NCI-H82 treated with DMSO at 0.1 percent for 48 hours (cell line): ENCODE data around the gene LIME1.
"Not testable (repeated sequence)": the region's sequence is repeated elsewhere in the genome, so short reads cannot be mapped to it uniquely, and the experiment has no call there.

Experiments used
- DNase-seq: peaks from one replicate; lab custom pipeline; 2025; ENCODE audit not compliant: unreplicated experiment; lab: John Stamatoyannopoulos, UW

Gene LIME1

GRCh38 chr20:63707558-63708300 is 28.7 kb upstream of the LIME1 start, which contains the start of the genes ARFRP1 and ZGPAT:
TSS of gene ARFRP1 (minus strand) at chr20:63707976. CDS start at chr20:63707091, 885 bp downstream.
TSS of gene ZGPAT (plus strand) at chr20:63708039. CDS start at chr20:63708581, 542 bp downstream.
- DNase-seq, result peak; percentile 56

GRCh38 chr20:63708301-63709148 is 27.9 kb upstream of the LIME1 start:
- DNase-seq, result no peak

- no peak for DNase-seq
Observed at GRCh38 chr20:63709149-63709527, 27.3 kb upstream of the LIME1 start.

GRCh38 chr20:63711085-63711645 is 25.3 kb upstream of the LIME1 start:
- no peak for DNase-seq

GRCh38 chr20:63712191-63712590 is 24.3 kb upstream of the LIME1 start:
- DNase-seq, result no peak

- DNase-seq, result no peak
Observed at GRCh38 chr20:63714858-63715257, 21.6 kb upstream of the LIME1 start.

- no peak for DNase-seq
Observed at GRCh38 chr20:63718996-63719395, 17.5 kb upstream of the LIME1 start.

- not testable (repeated sequence) for DNase-seq
Observed at GRCh38 chr20:63722967-63723622, 13.4 kb upstream of the LIME1 start.

- DNase-seq, result not testable (repeated sequence)
Observed at GRCh38 chr20:63730189-63730733, 6.2 kb upstream of the LIME1 start.

GRCh38 chr20:63731410-63731809 is 5.1 kb upstream of the LIME1 start:
- no peak for DNase-seq

- no peak for DNase-seq
Observed at GRCh38 chr20:63732118-63733095, 4.1 kb upstream of the LIME1 start.

- DNase-seq, result no peak
Observed at GRCh38 chr20:63733117-63733516, 3.3 kb upstream of the LIME1 start.

GRCh38 chr20:63733579-63734081 is 2.8 kb upstream of the LIME1 start:
- DNase-seq, result no peak

GRCh38 chr20:63734111-63734945 is 2.1 kb upstream of the LIME1 start:
- no peak for DNase-seq

GRCh38 chr20:63734946-63735858 is 1.3 kb upstream of the LIME1 start:
- no peak for DNase-seq

GRCh38 chr20:63736893-63737694 is 630 bp downstream of the LIME1 start:
- DNase-seq, result no peak

- no peak for DNase-seq
Observed at GRCh38 chr20:63737695-63737944, 1.2 kb downstream of the LIME1 start.
